OCI-LY1 (cell line): ENCODE results near the gene NANS.

Experiments used
- H2AFZ ChIP-seq: fragments of 200-600 bp; sonication (generic), shearing (Covaris generic); 2 replicates; pipeline ENCODE4 v1.6.0; 2014; ENCODE audit warnings: antibody characterized with exemption, mild to moderate bottlenecking, low read length
- H3F3A ChIP-seq: fragments of 200-600 bp; sonication (generic), shearing (Covaris generic); 2 replicates; pipeline ENCODE4 v1.6.0; 2014; ENCODE audit warnings: mild to moderate bottlenecking, antibody characterized with exemption, low read length, moderate library complexity; ENCODE audit not compliant: insufficient read depth
- H3K27ac ChIP-seq: fragments of 200-600 bp; sonication (generic); 2 replicates; pipeline ENCODE4 v1.5.1; 2014; ENCODE audit warnings: low read length, mixed run types, mild to moderate bottlenecking, low read depth; ENCODE audit not compliant: poor library complexity, severe bottlenecking
- H3K27me3 ChIP-seq: fragments of 200-600 bp; sonication (generic); 2 replicates; pipeline ENCODE4 v1.6.0; 2014; ENCODE audit warnings: antibody characterized with exemption, mild to moderate bottlenecking, low read length, moderate library complexity; ENCODE audit not compliant: insufficient read depth
- H3K36me3 ChIP-seq: fragments of 200-600 bp; sonication (generic); 2 replicates; pipeline ENCODE4 v1.6.1; 2014; ENCODE audit warnings: mild to moderate bottlenecking, antibody characterized with exemption, low read length, moderate library complexity, mixed read lengths; ENCODE audit not compliant: insufficient read depth
- H3K4me1 ChIP-seq: fragments of 200-600 bp; sonication (generic); 2 replicates; pipeline ENCODE4 v1.5.1; 2014; ENCODE audit warnings: mild to moderate bottlenecking, low read length, moderate library complexity; ENCODE audit not compliant: insufficient read depth, severe bottlenecking
- H3K4me2 ChIP-seq: fragments of 200-600 bp; sonication (generic), shearing (Covaris generic); 2 replicates; pipeline ENCODE4 v1.6.1; 2014; ENCODE audit warnings: low read length
- H3K4me3 ChIP-seq: fragments of 200-600 bp; sonication (generic); 2 replicates; pipeline ENCODE4 v1.5.1; 2014; ENCODE audit warnings: low read length, low read depth, mild to moderate bottlenecking, mixed read lengths; ENCODE audit not compliant: poor library complexity, severe bottlenecking
- H3K79me2 ChIP-seq: fragments of 200-600 bp; shearing (Covaris generic); 2 replicates; pipeline ENCODE4 v1.6.1; 2016; ENCODE audit warnings: mixed run types, low read length, mixed read lengths; ENCODE audit not compliant: insufficient read depth
- H3K9ac ChIP-seq: fragments of 200-600 bp; sonication (generic), shearing (Covaris generic); 2 replicates; pipeline ENCODE4 v1.6.1; 2014; ENCODE audit warnings: mild to moderate bottlenecking, low read length, mixed read lengths
- H3K9me2 ChIP-seq: fragments of 200-600 bp; sonication (generic), shearing (Covaris generic); 2 replicates; pipeline ENCODE4 v1.6.1; 2014; ENCODE audit warnings: low read depth, mild to moderate bottlenecking, low read length, mixed read lengths
- H3K9me3 ChIP-seq: fragments of 200-600 bp; shearing (Covaris generic); 2 replicates; pipeline ENCODE4 v1.6.1; 2014; ENCODE audit warnings: low read length, mixed read lengths
- H4K20me1 ChIP-seq: fragments of 200-600 bp; sonication (generic), shearing (Covaris generic); 2 replicates; pipeline ENCODE4 v1.6.0; 2016; ENCODE audit warnings: mild to moderate bottlenecking, low read length; ENCODE audit not compliant: insufficient read depth
- CTCF ChIP-seq: fragments of 200-600 bp; sonication (generic), shearing (Covaris generic); IDR thresholded peaks from 2 replicates; pipeline ENCODE4 v1.5.1; 2017; ENCODE audit warnings: mild to moderate bottlenecking, antibody characterized with exemption, low read length, moderate library complexity, mixed read lengths
- EZH2 ChIP-seq: fragments of 200-600 bp; sonication (generic), shearing (Covaris generic); IDR thresholded peaks from 2 replicates; pipeline ENCODE4 v1.8.0; 2017; ENCODE audit warnings: borderline replicate concordance, mixed run types, mild to moderate bottlenecking, antibody characterized with exemption, low read length, moderate library complexity, mixed read lengths

Gene NANS

GRCh38 chr9:98132158-98132557 lies 75.6 kb downstream of the NANS start:
- Histone ChIP-seq H3K36me3 (no peaks in the 10 kb centered on the region), H4K20me1 (no peaks in the 10 kb centered on the region), H3K4me3 (no peak overlapping the region), H3K9me3 (no peaks in the 10 kb centered on the region), H3K9me2 (no peaks in the 10 kb centered on the region), H2AFZ (no peak overlapping the region), H3K9ac (no peak overlapping the region), H3F3A (no peaks in the 10 kb centered on the region), H3K27ac (no peak overlapping the region), H3K79me2 (no peaks in the 10 kb centered on the region), H3K27me3 (no peaks in the 10 kb centered on the region), H3K4me2 (no peak overlapping the region), H3K4me1 (peaks cover 7% of the 10 kb centered on the region)
- no peak for TF ChIP-seq EZH2
- TF ChIP-seq CTCF, result no peak
